ENCODE measurements around the gene ADAM33.

DNA sequence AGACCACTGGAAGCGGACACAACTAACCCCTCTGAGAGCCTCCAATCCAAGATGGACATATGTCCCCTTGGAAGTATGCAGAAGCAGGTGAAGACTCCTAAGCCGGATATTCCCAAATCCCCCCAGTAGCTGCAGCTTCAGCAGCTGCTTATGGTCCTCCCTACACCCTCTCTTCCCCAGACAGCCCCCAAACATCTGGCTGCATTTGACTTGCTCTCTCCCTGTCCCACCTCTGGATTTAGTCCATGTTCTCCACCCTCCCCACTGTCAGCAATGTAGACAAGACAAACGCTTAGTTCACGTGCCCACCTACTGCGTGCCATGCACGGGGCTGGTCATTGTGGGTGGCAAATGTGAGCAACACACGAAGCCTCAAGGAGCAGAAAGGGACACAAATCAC is 4.6 kb upstream of the ADAM33 start:
- TF ChIP-seq, protein P1, sequence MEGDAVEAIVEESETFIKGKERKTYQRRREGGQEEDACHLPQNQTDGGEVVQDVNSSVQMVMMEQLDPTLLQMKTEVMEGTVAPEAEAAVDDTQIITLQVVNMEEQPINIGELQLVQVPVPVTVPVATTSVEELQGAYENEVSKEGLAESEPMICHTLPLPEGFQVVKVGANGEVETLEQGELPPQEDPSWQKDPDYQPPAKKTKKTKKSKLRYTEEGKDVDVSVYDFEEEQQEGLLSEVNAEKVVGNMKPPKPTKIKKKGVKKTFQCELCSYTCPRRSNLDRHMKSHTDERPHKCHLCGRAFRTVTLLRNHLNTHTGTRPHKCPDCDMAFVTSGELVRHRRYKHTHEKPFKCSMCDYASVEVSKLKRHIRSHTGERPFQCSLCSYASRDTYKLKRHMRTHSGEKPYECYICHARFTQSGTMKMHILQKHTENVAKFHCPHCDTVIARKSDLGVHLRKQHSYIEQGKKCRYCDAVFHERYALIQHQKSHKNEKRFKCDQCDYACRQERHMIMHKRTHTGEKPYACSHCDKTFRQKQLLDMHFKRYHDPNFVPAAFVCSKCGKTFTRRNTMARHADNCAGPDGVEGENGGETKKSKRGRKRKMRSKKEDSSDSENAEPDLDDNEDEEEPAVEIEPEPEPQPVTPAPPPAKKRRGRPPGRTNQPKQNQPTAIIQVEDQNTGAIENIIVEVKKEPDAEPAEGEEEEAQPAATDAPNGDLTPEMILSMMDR (IDR thresholded peaks at IDR 0.05) = no peak
- no peak for TF ChIP-seq ZFX (IDR thresholded peaks at IDR 0.05; ENCODE audit: borderline replicate concordance)
